AG09309 (cell line): Measurements from ENCODE around the gene BRD9.

Experiments
- DNase-seq: peaks from one replicate; pipeline ENCODE4 v3.0.0-alpha.2; 2010; ENCODE audit warnings: low read depth
- H3K4me3 ChIP-seq: 2 replicates; pipeline ENCODE4 v1.5.1; 2011; ENCODE audit warnings: mild to moderate bottlenecking, low read depth, low read length, moderate library complexity; ENCODE audit not compliant: control insufficient read depth
- TF ChIP-seq, protein P1 (sequence below): IDR thresholded peaks from 2 replicates; pipeline ENCODE4 v1.5.1; 2011; ENCODE audit warnings: mild to moderate bottlenecking, low read depth, low read length, inconsistent platforms; ENCODE audit not compliant: insufficient read depth, control insufficient read depth; ENCODE audit errors: missing control alignments

The BRD9 gene

DNA sequence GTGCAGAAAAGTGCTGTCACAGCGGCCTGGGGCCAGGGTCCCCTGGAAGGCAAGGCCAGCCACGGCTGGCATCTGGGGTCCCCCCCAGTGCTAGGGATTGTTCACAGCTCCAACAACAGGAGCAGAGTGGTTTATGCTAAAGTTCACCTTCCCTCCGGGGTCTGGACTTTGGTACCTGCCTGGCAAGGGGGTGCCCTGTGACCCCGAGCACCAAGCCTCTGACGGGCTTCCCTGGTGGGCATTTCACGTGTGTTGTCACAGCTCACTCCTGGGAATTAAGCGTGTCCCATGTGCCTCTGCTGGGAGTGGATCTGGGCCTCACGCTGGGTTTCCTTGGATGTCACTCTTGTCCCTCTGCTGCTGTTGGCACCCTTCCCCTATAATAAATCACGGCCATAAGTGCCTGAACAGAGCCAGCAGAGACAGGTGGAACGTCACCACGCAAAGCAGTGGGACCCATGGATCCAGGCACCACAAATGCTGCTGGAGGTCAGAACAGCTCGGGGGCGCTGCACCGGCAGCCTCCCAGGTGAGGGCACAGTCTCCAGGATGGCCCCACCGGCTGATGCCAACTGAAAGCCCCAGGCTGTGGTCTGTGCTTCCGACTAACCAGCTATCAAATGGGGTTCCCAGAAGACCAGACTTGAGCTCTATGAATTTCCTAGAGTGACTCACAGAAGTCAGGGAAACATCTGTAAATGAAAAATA, 24.0 kb downstream of the BRD9 start:
- TF ChIP-seq, protein P1, sequence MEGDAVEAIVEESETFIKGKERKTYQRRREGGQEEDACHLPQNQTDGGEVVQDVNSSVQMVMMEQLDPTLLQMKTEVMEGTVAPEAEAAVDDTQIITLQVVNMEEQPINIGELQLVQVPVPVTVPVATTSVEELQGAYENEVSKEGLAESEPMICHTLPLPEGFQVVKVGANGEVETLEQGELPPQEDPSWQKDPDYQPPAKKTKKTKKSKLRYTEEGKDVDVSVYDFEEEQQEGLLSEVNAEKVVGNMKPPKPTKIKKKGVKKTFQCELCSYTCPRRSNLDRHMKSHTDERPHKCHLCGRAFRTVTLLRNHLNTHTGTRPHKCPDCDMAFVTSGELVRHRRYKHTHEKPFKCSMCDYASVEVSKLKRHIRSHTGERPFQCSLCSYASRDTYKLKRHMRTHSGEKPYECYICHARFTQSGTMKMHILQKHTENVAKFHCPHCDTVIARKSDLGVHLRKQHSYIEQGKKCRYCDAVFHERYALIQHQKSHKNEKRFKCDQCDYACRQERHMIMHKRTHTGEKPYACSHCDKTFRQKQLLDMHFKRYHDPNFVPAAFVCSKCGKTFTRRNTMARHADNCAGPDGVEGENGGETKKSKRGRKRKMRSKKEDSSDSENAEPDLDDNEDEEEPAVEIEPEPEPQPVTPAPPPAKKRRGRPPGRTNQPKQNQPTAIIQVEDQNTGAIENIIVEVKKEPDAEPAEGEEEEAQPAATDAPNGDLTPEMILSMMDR = no peak
- no peak for DNase-seq

DNA sequence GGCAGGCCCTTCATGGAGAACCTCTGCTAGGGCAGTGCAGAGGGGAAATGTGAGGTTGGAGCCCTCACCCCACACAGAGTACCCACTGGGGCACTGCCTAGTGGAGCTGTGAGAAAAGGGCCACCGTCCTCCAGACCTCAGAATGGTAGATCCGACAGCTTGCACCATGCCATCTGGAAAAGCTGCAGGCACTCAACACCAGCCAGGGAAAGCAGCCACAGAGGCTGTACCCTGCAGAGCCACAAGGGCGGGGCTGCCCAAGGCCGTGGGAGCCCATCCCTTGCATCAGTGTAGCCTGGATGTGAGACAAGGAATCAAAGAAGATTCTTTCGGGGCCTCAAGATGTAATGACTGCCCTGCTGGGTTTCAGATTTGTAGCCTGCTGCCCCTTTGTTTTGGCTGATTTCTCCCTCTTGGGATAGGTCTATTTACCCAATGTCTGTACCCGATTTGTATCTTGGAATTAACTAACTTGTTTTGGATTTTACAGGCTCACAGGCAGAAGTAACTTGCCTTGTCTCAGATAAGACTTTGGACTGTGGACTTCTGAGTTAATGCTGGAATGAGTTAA, 25.2 kb downstream of the BRD9 start:
- DNase-seq = no peak
- H3K4me3 ChIP-seq = no peak overlapping the region
- TF ChIP-seq, protein P1 = no peak

More for the DNA sequence above, 24.0 kb downstream of the BRD9 start:
- H3K4me3 ChIP-seq = no peak overlapping the region

DNA sequence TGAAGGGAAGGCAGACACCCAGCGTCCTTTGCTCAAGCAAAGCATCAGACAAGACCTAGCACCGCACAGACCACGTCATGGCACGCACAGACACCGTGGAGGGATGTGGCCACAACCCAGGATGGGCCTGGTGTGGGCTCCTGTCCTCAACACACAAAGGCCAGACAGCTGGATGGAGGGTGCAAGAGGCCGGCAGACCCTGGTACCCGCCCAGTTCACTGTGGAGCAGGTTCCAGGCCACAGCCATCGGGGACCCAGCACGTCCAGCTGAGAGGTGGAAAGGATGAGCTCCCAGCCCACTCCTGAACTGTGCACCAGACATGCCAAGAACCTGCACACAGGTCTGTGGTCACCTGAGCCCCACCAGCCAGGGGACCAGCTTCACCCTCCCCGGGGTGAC, 26.8 kb downstream of the BRD9 start:
- TF ChIP-seq, protein P1 = no peak

DNA sequence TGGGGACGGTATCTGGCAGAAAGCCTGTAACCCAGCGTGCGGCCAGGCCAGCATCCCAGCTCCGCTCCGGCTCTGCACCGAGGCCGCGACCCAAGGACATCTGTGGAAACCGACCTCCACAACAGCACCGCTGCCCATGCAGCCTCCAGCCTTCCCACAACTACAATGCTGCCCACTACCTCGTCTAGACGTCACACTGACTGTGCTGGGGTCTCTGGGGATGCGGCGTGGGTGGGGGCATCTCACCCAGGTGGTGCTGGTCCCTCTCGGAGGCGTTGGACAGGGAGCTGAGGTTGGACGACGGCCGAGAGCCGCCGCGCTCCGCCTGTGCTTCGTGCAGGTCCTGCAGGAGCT, 27.5 kb downstream of the BRD9 start:
- H3K4me3 ChIP-seq = no peak overlapping the region
- DNase-seq = no peak
- TF ChIP-seq, protein P1 = no peak

More for the DNA sequence above, 26.8 kb downstream of the BRD9 start:
- DNase-seq = no peak
- no peak overlapping the region for H3K4me3 ChIP-seq

DNA sequence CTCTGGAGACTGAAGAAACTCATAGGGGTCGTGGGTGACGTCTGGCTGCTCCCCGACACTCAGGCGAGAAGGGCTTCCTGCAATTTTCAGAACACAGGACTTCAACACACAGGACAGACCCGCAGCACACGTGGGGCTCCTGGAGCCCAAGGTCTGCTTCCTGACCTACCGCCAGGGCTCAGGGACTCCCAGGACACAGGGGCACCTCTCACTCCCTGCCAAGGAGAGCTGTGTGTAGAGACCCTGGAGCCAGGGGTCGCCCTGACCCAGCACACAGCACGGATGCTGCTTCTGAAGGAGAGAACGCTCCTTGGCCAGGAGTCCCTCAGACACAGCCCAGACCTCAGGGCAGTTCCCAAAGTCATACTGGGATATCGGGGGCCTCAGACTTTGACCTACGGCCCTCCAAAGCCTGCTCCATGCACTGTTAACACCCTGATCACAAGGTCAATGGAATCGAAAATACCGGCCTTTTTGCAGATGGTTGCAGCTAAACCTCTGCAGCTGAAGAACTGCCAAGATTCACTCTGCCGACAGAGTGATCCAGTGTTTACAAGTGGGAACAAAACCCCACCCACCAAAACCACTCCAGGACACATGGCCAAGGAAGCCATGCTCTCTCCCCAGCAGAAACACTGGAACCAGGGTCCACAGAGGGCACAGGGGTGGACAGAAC, 28.0 kb downstream of the BRD9 start:
- TF ChIP-seq, protein P1 = no peak
- no peak overlapping the region for H3K4me3 ChIP-seq
- DNase-seq = no peak

DNA sequence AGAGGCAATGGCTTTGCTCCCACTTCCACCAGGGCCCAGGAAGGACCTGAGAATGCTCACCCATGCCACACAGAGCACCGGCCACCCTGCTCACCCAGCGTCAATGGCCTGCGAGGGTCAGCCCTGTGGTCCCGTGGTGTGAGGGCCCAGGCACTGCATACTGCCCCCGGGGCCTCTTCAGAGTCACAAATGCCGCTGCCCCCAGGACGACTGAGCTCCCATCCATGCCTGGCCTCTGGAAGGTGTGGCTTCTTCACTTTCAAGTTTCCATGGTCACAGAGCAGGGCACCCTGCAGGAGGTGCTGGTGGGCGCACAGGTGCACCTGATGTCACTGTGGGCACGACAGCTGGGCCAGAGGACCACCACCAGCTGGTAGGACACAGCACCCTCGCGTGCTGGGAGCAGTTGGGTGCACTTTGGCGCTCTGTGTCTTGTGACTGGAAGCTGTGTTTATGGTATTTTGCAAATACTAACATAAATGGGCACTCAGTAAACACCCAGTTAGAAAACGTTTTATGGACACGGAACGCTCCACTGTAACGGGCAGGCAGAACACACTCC, 29.3 kb downstream of the BRD9 start:
- TF ChIP-seq, protein P1 = no peak
- DNase-seq = no peak
- no peak overlapping the region for H3K4me3 ChIP-seq
